HEK293 (cell line): ENCODE data around the gene YIPF4.
A peak's percentile ranks its signal among the peaks of the same experiment; 100 is the strongest.

Experiments used
- CTCF ChIA-PET: fragments of 350-600 bp; formaldehyde crosslinking; extraction: SDS; loops from one replicate; lab custom pipeline; 2021; ENCODE audit warnings: antibody characterized with exemption; lab: Yijun Ruan, JAX
- POLR2A ChIA-PET: fragments of 300-600 bp; formaldehyde crosslinking; extraction: SDS; loops from one replicate; lab custom pipeline; 2020; ENCODE audit warnings: antibody characterized with exemption, inconsistent platforms; lab: Yijun Ruan, JAX
- H3K27ac ChIP-seq: fragments of 200-500 bp; sonication (Bioruptor generic); 2 replicates; pipeline ENCODE4 v1.5.1; 2014; ENCODE audit warnings: low read depth, low read length, control low read depth, inconsistent platforms; ENCODE audit errors: extremely low read depth
- H3K36me3 ChIP-seq, 2 experiments: fragments of 200-500 bp in 1 of 2; sonication (Bioruptor generic) in 1 of 2; 1 replicate in 1 of 2; 2 replicates in 1 of 2; pipeline ENCODE4 v1.5.1; 2014 to 2017; ENCODE audit warnings: inconsistent platforms in 2 of 2, low read length in 2 of 2; ENCODE audit not compliant: control insufficient read depth in 2 of 2, insufficient read depth in 1 of 2
- H3K4me1 ChIP-seq: fragments of 200-500 bp; sonication (Bioruptor generic); 2 replicates; pipeline ENCODE4 v1.5.1; 2014; ENCODE audit warnings: mild to moderate bottlenecking, low read length, inconsistent platforms; ENCODE audit not compliant: control insufficient read depth, insufficient read depth
- H3K4me3 ChIP-seq: 2 replicates; pipeline ENCODE4 v1.5.1; 2011; ENCODE audit warnings: low read depth, mild to moderate bottlenecking, control low read depth, low read length, moderate library complexity
- H3K9me3 ChIP-seq: fragments of 200-500 bp; sonication (Bioruptor generic); 2 replicates; pipeline ENCODE4 v1.5.1; 2014; ENCODE audit warnings: low read depth, low read length, inconsistent platforms; ENCODE audit not compliant: control insufficient read depth, insufficient read depth
- BCL11A ChIP-seq: fragments of 450-650 bp; formaldehyde crosslinking; IDR thresholded peaks from 2 replicates; pipeline ENCODE4 v1.5.1; 2016; ENCODE audit warnings: low read depth, missing biosample characterization, missing genetic modification characterization
- ELK4 ChIP-seq: IDR thresholded peaks from 2 replicates; pipeline ENCODE4 v1.6.1; 2011; ENCODE audit warnings: mild to moderate bottlenecking, low read depth, low read length, borderline replicate concordance
- KLF8 ChIP-seq: fragments of 450-650 bp; formaldehyde crosslinking; IDR thresholded peaks from 2 replicates; pipeline ENCODE4 v1.5.1; 2016; ENCODE audit warnings: missing biosample characterization, missing genetic modification characterization
- MZF1 ChIP-seq: fragments of 450-650 bp; formaldehyde crosslinking; IDR thresholded peaks from 2 replicates; pipeline ENCODE4 v1.5.1; 2017; ENCODE audit warnings: missing biosample characterization, missing genetic modification characterization, borderline replicate concordance
- SETDB1 ChIP-seq: IDR thresholded peaks from one replicate; pipeline ENCODE4 v1.6.1; 2017; ENCODE audit warnings: mild to moderate bottlenecking, low read length, moderate library complexity, mixed read lengths; ENCODE audit not compliant: insufficient read length
- SP7 ChIP-seq: fragments of 450-650 bp; formaldehyde crosslinking; IDR thresholded peaks from 2 replicates; pipeline ENCODE4 v1.5.1; 2016; ENCODE audit warnings: missing biosample characterization, missing genetic modification characterization
- TRIM28 ChIP-seq: IDR thresholded peaks from 2 replicates; pipeline ENCODE4 v1.6.1; 2011; ENCODE audit warnings: low read length, control low read depth, borderline replicate concordance
- ZEB2 ChIP-seq: fragments of 450-650 bp; formaldehyde crosslinking; IDR thresholded peaks from 2 replicates; pipeline ENCODE4 v1.5.1; 2016; ENCODE audit warnings: missing biosample characterization, missing genetic modification characterization
- ZIC2 ChIP-seq: fragments of 450-650 bp; formaldehyde crosslinking; IDR thresholded peaks from 2 replicates; pipeline ENCODE4 v1.5.1; 2016; ENCODE audit warnings: missing biosample characterization, missing genetic modification characterization
- ZNF391 ChIP-seq: fragments of 450-650 bp; formaldehyde crosslinking; IDR thresholded peaks from 2 replicates; pipeline ENCODE4 v1.5.1; 2016; ENCODE audit warnings: low read depth, missing biosample characterization, missing genetic modification characterization, borderline replicate concordance
- ZNF510 ChIP-seq: fragments of 450-650 bp; formaldehyde crosslinking; IDR thresholded peaks from 2 replicates; pipeline ENCODE4 v1.5.1; 2018; ENCODE audit warnings: mild to moderate bottlenecking, missing genetic modification characterization, missing biosample characterization; ENCODE audit not compliant: insufficient replicate concordance
- ZNF560 ChIP-seq: fragments of 450-650 bp; formaldehyde crosslinking; IDR thresholded peaks from 2 replicates; pipeline ENCODE4 v1.5.1; 2017; ENCODE audit warnings: missing biosample characterization, missing genetic modification characterization, borderline replicate concordance
- ZNF585B ChIP-seq: fragments of 450-650 bp; formaldehyde crosslinking; IDR thresholded peaks from 2 replicates; pipeline ENCODE4 v1.5.1; 2016; ENCODE audit warnings: missing biosample characterization, missing genetic modification characterization
- ZNF596 ChIP-seq: fragments of 450-650 bp; IDR thresholded peaks from 2 replicates; pipeline ENCODE4 v1.5.0; 2018; ENCODE audit warnings: missing biosample characterization, mild to moderate bottlenecking, missing genetic modification characterization, moderate library complexity
- ZNF621 ChIP-seq: fragments of 450-650 bp; formaldehyde crosslinking; IDR thresholded peaks from 2 replicates; pipeline ENCODE4 v1.5.1; 2017; ENCODE audit warnings: missing biosample characterization, missing genetic modification characterization
- ZNF830 ChIP-seq: fragments of 450-650 bp; IDR thresholded peaks from 2 replicates; pipeline ENCODE4 v1.5.0; 2018; ENCODE audit warnings: missing biosample characterization, missing genetic modification characterization, low read depth, mild to moderate bottlenecking, moderate library complexity
- ZSCAN23 ChIP-seq: fragments of 450-650 bp; formaldehyde crosslinking; IDR thresholded peaks from 2 replicates; pipeline ENCODE4 v1.5.1; 2016; ENCODE audit warnings: missing biosample characterization, missing genetic modification characterization
- TF ChIP-seq, protein P1 (sequence below): fragments of 450-650 bp; formaldehyde crosslinking; IDR thresholded peaks from 2 replicates; pipeline ENCODE4 v1.5.1; 2016; ENCODE audit warnings: missing biosample characterization, missing genetic modification characterization
- TF ChIP-seq, protein P2 (sequence below): fragments of 450-650 bp; formaldehyde crosslinking; IDR thresholded peaks from 2 replicates; pipeline ENCODE4 v1.5.0; 2017; ENCODE audit warnings: missing biosample characterization, missing genetic modification characterization, borderline replicate concordance
- TF ChIP-seq, protein P3 (sequence below): fragments of 450-650 bp; formaldehyde crosslinking; IDR thresholded peaks from 2 replicates; pipeline ENCODE4 v1.5.1; 2016; ENCODE audit warnings: missing biosample characterization, missing genetic modification characterization

The YIPF4 gene

DNA sequence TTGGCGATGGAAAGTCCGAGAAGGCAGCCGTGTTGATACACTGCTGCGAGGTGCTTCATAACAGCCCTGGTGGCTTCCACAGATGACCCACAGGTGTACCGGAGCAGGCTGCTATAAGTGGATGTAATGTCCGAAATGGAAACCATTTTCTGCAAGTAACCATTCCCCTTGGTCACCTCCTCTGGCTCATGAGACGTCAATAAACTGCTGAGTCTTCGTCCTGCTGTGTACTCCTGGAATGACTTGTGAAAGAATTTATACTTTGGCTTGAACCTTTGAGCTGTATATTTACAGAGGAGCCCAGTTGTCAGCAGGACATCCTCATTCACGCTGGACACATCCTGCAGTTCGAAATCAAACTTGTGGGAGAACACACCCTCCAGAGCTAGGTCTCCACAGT lies 27.4 kb upstream of the YIPF4 start:
- H3K9me3 ChIP-seq: no peaks in the 10 kb centered on the region
- H3K4me1 ChIP-seq: no peaks in the 10 kb centered on the region
- POLR2A ChIA-PET: no interaction called here
- no peak overlapping the region for H3K4me3 ChIP-seq
- no peak overlapping the region for H3K27ac ChIP-seq
- no peaks in the 10 kb centered on the region for H3K36me3 ChIP-seq
- CTCF ChIA-PET: no interaction called here
- no peak for TF ChIP-seq ZNF391
- no peak for TF ChIP-seq ZNF621 (tag by site-specific recombination)
- TF ChIP-seq, protein P1, sequence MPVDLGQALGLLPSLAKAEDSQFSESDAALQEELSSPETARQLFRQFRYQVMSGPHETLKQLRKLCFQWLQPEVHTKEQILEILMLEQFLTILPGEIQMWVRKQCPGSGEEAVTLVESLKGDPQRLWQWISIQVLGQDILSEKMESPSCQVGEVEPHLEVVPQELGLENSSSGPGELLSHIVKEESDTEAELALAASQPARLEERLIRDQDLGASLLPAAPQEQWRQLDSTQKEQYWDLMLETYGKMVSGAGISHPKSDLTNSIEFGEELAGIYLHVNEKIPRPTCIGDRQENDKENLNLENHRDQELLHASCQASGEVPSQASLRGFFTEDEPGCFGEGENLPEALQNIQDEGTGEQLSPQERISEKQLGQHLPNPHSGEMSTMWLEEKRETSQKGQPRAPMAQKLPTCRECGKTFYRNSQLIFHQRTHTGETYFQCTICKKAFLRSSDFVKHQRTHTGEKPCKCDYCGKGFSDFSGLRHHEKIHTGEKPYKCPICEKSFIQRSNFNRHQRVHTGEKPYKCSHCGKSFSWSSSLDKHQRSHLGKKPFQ (tag by site-specific recombination): no peak
- TF ChIP-seq ZNF596 (tag by site-specific recombination): no peak
- TF ChIP-seq ZNF510 (tag by site-specific recombination): no peak
- TF ChIP-seq, protein P2, sequence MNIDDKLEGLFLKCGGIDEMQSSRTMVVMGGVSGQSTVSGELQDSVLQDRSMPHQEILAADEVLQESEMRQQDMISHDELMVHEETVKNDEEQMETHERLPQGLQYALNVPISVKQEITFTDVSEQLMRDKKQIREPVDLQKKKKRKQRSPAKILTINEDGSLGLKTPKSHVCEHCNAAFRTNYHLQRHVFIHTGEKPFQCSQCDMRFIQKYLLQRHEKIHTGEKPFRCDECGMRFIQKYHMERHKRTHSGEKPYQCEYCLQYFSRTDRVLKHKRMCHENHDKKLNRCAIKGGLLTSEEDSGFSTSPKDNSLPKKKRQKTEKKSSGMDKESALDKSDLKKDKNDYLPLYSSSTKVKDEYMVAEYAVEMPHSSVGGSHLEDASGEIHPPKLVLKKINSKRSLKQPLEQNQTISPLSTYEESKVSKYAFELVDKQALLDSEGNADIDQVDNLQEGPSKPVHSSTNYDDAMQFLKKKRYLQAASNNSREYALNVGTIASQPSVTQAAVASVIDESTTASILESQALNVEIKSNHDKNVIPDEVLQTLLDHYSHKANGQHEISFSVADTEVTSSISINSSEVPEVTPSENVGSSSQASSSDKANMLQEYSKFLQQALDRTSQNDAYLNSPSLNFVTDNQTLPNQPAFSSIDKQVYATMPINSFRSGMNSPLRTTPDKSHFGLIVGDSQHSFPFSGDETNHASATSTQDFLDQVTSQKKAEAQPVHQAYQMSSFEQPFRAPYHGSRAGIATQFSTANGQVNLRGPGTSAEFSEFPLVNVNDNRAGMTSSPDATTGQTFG (tag by site-specific recombination): no peak
- TF ChIP-seq MZF1 (tag by site-specific recombination): no peak
- no peak for TF ChIP-seq ZNF830 (tag by site-specific recombination)
- TF ChIP-seq KLF8 (tag by site-specific recombination): no peak
- TF ChIP-seq BCL11A (tag by site-specific recombination): no peak
- no peak for TF ChIP-seq ELK4
- TF ChIP-seq TRIM28: no peak
- TF ChIP-seq, protein P3, sequence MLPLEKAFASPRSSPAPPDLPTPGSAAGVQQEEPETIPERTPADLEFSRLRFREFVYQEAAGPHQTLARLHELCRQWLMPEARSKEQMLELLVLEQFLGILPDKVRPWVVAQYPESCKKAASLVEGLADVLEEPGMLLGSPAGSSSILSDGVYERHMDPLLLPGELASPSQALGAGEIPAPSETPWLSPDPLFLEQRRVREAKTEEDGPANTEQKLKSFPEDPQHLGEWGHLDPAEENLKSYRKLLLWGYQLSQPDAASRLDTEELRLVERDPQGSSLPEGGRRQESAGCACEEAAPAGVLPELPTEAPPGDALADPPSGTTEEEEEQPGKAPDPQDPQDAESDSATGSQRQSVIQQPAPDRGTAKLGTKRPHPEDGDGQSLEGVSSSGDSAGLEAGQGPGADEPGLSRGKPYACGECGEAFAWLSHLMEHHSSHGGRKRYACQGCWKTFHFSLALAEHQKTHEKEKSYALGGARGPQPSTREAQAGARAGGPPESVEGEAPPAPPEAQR (tag by site-specific recombination): no peak
- no peak for TF ChIP-seq ZEB2 (tag by site-specific recombination)
- no peak for TF ChIP-seq ZNF560 (tag by site-specific recombination)
- no peak for TF ChIP-seq ZSCAN23 (tag by site-specific recombination)
- no peak for TF ChIP-seq ZIC2 (tag by site-specific recombination)
- TF ChIP-seq SP7 (tag by site-specific recombination): no peak

DNA sequence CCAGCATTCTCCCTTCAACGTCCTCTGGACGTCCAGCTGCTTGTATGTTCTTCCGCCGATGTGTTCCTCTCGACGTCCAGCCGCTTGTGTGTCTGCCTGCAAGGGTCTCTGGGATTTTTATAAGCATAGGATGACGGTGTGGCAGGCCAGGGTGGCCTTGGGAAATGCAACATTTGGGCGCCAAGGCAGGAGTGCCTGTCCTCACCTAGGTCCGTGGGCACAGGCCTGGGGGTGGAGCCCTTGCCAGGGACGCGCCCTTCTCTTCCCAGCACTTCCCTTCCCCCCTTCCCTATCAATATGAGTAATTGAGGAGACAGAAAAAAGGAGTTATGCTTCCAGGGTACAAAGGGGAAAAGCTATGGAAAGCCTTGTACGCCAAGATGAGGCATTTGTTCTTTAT lies 19.5 kb upstream of the YIPF4 start:
- POLR2A ChIA-PET: no interaction called here
- CTCF ChIA-PET: no interaction called here

More for the DNA sequence above, 19.5 kb upstream of the YIPF4 start:
- Histone ChIP-seq H3K9me3 (no peaks in the 10 kb centered on the region), H3K4me3 (no peak overlapping the region), H3K36me3 (no peaks in the 10 kb centered on the region)
- TF ChIP-seq ZNF585B: peak; percentile 34; the same call in 1 of the 2 replicates
- TF ChIP-seq SETDB1: no peak
- TF ChIP-seq, all 188 proteins: peak for 1
- H3K27ac ChIP-seq: no peak overlapping the region
- H3K4me1 ChIP-seq: no peaks in the 10 kb centered on the region
